HG03045 (cell line): ENCODE data around the gene ANXA4.

Experiments used
- ATAC-seq: cut with Tn5 transposase; IDR thresholded peaks from one replicate; pipeline ENCODE4 v1.9.1; 2021; ENCODE audit warnings: mild to moderate bottlenecking, moderate library complexity; ENCODE audit not compliant: unreplicated experiment

Gene ANXA4

GRCh38 chr2:69741575-69742321 is at the start of gene ANXA4:
Gene ANXA4, plus strand, starts transcription at chr2:69742134. Its CDS starts 39,432 bp downstream, at chr2:69781566.
- peak; percentile 90 for ATAC-seq

GRCh38 chr2:69692424-69692823 is 49.5 kb upstream of the ANXA4 start:
- no peak for ATAC-seq

GRCh38 chr2:69693059-69693774 is 48.7 kb upstream of the ANXA4 start:
- ATAC-seq: no peak

GRCh38 chr2:69693775-69694450 is 48.0 kb upstream of the ANXA4 start:
- ATAC-seq: no peak

GRCh38 chr2:69694894-69695849 is 46.8 kb upstream of the ANXA4 start:
- no peak for ATAC-seq

GRCh38 chr2:69695850-69696216 is 46.1 kb upstream of the ANXA4 start:
- ATAC-seq: no peak

GRCh38 chr2:69700381-69700780 is 41.6 kb upstream of the ANXA4 start:
- no peak for ATAC-seq

- no peak for ATAC-seq
Measured at GRCh38 chr2:69701100-69701945, 40.6 kb upstream of the ANXA4 start.

- no peak for ATAC-seq
Measured at GRCh38 chr2:69703189-69703588, 38.7 kb upstream of the ANXA4 start.

GRCh38 chr2:69704446-69704845 is 37.5 kb upstream of the ANXA4 start:
- no peak for ATAC-seq

GRCh38 chr2:69709290-69709689 is 32.6 kb upstream of the ANXA4 start:
- ATAC-seq: no peak

GRCh38 chr2:69711971-69712370 is 30.0 kb upstream of the ANXA4 start:
- ATAC-seq: no peak

- ATAC-seq: no peak
Measured at GRCh38 chr2:69714024-69714423, 27.9 kb upstream of the ANXA4 start.

- ATAC-seq: peak; percentile 61
Measured at GRCh38 chr2:69714539-69715220, 27.3 kb upstream of the ANXA4 start.

- no peak for ATAC-seq
Measured at GRCh38 chr2:69715964-69716363, 26.0 kb upstream of the ANXA4 start.

- no peak for ATAC-seq
Measured at GRCh38 chr2:69716555-69717120, 25.3 kb upstream of the ANXA4 start.

GRCh38 chr2:69717186-69717585 is 24.7 kb upstream of the ANXA4 start:
- no peak for ATAC-seq

GRCh38 chr2:69717861-69718273 is 24.1 kb upstream of the ANXA4 start:
- peak; percentile 58 for ATAC-seq
